Measurements from ENCODE around the gene GNL3.
"Not testable (repeated sequence)": the region's sequence is repeated elsewhere in the genome, so short reads cannot be mapped to it uniquely, and the experiment has no call there.

Gene GNL3, protein sequence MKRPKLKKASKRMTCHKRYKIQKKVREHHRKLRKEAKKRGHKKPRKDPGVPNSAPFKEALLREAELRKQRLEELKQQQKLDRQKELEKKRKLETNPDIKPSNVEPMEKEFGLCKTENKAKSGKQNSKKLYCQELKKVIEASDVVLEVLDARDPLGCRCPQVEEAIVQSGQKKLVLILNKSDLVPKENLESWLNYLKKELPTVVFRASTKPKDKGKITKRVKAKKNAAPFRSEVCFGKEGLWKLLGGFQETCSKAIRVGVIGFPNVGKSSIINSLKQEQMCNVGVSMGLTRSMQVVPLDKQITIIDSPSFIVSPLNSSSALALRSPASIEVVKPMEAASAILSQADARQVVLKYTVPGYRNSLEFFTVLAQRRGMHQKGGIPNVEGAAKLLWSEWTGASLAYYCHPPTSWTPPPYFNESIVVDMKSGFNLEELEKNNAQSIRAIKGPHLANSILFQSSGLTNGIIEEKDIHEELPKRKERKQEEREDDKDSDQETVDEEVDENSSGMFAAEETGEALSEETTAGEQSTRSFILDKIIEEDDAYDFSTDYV

DNA sequence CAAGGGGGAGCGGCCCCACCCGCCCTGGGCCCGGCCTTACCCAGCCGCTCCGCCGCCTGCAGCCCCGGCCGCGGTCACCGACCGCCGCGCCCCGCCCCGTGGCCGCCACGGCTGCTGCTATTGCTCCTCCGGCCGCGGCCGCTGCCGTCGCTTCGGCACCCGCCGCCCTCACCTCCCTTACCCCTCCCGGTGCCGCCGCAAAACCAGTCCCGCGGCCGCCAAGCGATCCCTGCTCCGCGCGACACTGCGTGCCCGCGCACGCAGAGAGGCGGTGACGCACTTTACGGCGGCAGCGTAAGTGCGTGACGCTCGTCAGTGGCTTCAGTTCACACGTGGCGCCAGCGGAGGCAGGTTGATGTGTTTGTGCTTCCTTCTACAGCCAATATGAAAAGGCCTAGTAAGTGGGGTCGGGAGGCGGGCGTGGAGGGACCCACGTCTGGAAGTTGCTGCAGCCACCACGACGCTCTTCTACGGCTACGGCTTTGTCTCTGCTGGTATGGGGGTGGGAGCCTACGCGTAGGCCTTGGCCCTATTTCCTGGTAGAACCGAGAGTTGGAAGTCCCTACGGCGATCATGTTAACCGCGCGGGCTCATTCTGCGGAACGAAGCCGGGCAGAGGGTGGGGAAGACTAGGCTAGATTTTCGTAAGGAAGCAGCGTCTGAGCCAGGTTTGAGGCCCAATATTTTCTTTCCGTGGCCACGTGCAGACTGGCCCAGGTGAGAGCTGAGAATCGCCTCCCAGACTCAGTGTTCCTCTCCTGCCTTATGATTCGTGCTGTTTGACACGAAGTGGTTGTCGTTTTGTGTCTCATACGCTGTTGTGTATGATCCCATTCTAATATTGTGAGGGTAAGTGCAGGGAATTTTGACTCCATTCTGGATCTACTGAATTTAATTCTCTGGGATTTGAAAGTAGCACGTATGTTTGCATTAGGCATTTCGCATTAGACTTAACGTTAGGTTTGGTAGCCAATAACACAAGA lies at the start of gene GNL3, which contains the start of gene PBRM1:
Gene GNL3, plus strand, starts transcription at position 324 of the 983 bp plus-strand sequence. Its CDS starts 61 bp downstream, at position 385.
Gene PBRM1, minus strand, starts transcription at position 205 of the 983 bp plus-strand sequence.
- peak; percentile 89 to 94 for DNase-seq

DNA sequence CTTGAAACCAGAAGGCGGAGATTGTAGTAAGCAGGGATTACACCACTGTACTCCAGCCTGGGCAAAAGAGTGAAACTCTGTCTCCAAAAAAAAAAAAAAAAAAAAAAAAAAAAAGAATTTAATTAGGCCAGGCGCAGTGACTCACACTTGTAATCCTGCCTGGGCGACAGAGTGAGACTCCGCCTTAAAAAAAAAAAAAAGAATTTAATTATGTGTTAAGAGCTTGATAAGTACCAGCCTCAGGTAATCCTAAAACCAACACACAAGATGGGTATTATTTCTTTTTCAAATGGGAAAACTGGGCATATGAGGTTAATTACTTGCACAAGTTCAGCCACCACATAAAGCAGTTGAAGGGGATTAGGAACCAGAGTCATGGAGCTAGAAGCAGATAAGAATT lies 49.2 kb upstream of the GNL3 start:
- DNase-seq, result no peak

DNA sequence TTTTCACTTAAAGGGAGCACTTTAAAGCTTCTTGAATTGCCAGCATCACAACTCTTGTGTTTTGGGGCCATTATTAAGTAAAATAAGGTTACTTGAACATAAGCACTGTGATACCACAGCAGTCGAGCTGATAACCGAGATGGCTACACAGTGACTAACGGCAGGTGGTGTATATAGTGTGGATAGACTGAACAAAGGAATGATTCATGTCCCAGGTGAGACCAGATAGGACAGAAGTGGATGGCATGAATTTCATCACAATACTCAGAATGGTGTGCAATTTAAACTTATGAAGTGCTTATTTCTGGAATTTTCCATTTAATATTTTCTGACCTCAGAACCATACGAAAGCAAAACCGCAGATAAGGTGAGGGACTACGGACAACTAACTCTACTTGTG lies 40.3 kb upstream of the GNL3 start:
- DNase-seq, result no peak

DNA sequence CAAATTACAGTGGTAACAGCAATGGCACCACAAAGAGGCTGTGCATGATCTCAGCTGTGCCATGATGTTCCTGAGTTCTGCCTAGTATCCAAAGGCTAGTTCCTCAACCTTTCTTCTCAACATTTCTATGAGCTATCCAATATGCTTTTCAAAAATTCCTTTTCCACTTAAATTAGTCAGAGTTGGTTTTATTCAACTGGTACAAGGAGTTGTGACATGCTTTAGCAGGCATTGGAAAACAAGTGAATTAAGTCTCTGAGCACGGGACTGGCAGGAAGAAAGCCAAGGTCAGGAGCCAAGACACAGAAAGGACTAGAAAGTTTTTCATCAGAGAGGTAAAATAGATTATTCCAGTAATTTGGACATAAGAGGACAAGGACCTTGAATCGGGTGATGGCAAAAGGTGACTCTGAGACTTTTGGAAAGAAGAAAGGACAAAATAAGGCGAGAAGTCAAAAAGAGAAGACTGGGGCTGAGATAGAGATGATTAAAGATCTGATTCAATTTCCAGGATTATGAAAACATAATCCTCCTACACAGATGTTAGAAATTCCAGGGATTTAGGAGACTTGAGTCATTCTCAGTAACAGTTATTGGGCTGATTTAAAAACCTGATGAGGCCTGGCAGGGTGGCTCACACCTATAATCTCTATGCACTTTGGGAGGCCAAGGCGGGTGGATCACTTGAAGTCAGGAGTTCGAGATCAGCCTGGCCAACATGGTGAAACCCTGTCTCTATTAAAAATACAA lies 36.2 kb upstream of the GNL3 start:
- no peak for DNase-seq

DNA sequence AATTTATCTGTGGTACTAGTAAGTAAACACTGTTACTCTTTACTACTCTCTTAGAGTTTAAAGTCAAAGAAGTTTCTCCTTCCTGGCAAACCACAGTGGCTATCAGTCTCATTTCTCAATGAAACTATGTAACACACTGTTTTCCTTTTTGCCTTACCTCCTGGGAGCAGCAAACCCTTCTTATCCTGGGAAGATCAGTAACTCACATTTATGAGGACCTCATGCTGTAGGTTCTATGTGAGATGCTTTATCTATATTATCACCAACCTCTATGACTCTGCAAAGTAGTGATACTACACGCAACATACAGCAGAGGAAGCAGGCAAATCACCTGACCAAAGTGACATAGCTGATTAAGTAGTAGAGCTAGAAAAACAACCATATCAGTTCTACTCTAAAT lies 35.4 kb upstream of the GNL3 start:
- no peak for DNase-seq

DNA sequence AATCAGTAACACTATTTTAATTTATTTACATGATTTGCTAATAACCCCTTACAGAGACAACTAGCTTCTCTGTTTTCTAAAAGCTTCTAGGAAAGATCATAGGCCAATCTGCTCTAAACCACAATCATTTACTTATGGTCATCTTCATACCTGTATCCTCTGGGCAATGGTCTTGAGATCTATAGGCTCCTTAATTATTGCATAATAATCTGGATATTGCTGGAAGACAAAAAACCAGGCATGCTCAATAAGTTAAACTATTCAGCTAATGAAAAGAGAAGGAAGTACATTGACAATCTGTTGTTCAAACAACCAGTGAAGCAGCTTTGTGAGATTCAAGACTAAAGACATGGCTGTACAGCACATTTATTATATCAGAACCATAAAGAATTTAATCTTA lies 34.2 kb upstream of the GNL3 start:
- no peak for DNase-seq

DNA sequence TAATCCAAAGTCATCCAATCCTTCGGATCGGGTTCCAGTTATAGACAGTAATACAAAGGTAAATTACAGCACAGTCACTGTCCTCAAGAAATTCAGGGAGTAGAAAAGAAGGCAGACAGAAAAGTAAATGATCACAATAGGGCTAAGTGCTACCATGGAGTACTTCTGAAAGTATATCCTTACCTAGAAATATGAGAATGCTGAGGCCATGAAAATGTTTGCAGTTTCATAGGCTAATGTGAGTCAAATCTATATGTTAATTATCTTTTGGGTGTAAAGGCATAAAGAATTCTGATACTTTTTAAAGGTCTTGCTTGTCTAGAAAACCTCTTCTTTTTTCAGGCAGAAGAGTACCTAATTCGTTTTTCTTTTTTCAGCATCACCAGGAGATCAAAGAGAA lies 29.9 kb upstream of the GNL3 start:
- no peak for DNase-seq

DNA sequence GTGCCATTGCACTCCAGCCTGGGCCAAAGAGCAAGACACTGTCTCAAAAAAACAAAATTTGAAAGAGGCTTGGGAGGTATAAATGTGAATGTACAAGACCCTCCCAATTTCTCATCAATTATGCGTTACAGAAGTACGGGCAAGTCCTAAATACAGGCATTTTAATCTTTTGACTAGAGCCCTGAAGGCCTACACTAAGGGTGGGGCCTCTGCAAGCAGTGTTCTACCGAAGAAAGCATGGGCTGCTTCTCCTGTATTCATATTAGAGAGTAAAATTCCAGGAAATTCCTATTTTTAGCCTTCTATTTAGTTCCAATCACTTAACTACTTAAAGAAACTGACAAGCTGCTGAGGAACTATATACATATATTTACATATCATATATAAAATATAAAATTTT lies 25.8 kb upstream of the GNL3 start:
- no peak for DNase-seq

DNA sequence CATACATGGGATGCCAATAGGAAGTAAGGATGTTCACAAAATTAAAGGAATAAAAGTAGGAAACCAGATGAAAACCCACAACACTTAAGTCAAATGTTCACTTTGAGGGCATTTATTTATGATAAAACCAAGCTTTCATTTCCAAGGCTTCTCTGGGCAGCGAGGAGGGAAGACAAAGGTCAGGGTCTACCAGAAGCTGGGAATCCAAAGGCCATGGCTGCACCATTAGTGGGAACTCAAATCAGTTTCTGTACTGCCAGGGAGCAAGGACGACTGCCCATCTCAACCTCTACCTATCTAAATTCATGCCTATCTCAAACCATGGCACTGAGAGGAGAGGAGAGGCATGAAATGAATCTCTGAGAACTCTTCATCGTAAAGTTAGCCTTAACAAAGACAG lies 22.7 kb upstream of the GNL3 start:
- DNase-seq, result no peak

DNA sequence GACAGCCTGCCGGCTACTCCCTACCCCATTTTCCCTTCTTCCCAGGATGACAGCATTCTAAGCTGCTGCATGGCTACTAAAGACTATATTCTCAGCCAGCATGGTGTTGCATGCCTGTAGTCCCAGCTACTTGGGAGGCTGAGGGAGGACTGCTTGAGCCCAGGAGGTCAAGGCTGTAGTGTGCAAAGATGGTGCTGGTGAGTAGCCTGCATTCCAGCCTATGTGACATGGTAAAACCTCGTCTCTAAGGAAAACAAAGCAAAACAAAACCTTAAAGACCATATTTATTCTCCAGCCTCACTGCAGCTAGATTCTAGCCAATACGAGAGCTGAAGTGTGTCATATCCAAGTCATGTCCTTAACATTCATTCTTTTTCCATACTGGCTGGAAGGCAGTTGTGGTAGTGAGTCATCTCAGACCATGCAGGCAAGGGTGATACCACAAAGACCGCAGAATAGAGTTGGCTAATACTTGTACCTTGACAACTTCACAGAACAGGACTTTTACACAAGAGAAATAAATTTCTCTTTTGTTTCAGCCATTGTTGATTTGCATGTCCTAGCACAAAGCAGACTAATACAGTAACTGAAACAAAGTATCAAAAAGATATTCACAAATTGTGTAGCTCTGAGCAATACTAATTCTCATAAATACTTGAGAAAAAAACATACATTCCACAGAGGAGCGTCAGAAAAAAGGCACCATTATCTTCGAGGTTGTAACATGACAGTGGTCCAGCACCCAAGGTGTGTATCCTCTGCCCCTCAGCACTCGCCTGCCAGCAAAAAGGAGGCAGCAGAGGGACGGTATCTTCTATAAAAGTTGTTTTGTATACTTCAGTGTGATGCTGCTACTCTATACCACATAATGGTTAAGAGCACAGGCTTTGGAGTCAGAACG lies 15.0 kb upstream of the GNL3 start:
- no peak for DNase-seq

DNA sequence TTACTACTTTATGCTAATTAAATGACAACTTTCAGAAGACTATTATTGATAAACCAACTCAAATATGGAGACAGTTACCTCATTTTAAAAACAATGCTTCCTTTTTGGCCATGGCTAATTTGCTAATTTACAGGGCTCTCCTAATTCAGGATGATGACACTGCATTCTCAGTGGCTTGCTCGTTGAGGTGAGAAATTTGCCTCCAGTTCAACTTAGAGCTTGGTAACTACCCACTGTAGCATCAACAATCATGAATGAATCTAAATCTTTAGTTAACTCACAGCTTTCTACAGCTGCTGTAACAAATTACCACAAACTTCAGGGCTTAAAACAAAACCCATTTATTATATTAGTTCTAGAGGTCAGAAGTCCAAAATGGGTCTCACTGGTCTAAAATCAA lies 14.2 kb upstream of the GNL3 start:
- no peak for DNase-seq

DNA sequence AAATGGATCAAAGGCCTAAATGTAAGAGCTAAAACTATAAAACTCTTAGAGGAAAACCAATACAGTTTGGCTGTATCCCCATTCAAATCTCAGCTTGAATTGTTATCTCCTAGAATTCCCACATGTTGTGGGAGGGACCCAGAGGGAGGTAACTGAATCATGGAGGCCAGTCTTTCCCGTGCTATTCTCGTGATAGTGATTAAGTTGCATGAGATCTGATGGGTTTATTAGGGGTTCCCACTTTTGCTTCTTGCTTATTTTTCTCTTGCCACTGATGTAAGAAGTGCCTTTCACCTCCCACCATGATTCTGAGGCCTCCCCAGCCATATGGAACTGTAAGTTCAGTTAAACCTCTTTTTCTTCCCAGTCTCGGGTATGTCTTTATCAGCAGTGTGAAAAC lies 9.6 kb upstream of the GNL3 start:
- not testable (repeated sequence) for DNase-seq

DNA sequence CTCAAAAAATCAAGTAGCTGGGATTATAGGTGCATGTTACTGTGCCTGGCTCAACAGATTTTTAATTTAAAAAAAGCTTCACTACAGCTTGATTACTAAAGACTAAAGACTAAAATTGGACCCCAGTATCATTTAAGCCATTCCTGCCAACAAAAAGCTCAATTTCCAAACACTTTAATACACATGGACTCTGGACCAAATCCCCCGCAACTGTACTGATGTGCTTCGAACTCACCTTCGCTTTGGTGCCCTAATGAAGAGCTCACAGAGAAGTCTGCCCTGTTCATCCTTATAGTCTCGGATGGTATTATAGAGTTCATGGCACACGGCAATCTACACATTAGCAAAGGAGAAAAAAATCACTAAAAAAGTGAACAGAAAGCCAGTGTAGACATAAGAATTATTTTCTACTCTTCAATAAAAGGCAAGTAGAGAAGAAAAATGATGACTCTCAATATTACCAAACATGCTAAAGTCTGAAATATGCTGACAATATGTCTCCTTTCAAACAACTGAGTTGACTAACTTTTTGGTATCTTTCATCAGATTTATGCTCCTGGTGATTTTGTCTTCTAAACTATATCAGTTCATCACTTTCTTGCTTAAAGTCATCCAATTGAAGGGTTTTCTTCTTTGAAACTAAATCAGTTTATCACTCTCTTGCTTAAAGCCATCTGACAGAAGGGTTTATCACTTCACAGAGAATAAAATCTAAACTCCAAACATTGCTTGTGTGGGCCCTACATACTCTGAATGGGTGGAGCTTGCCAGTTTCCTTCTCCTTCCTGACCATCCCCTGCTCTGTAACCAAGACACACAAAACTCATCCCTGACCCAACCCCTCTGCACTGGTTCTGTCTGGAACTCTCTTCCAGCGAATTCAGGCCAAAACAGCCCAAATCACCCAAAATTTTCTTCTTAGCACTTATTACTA lies 7.3 kb upstream of the GNL3 start:
- DNase-seq, result no peak

DNA sequence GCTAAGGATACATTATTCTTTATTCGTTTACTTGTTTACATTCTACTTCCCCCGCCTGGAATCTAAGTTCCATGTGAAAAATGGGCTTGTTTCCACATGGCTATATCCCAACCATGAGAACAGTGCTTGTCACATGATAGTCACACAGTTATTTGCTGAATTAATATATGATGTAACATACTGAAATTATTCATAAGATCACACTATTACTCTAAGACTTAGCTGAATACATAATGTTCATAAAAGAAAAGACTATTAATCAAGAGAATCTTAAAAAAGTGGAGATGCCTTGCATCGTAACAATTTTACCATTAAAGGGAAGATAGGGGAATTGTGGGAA lies 6.7 kb upstream of the GNL3 start:
- DNase-seq, result no peak

DNA sequence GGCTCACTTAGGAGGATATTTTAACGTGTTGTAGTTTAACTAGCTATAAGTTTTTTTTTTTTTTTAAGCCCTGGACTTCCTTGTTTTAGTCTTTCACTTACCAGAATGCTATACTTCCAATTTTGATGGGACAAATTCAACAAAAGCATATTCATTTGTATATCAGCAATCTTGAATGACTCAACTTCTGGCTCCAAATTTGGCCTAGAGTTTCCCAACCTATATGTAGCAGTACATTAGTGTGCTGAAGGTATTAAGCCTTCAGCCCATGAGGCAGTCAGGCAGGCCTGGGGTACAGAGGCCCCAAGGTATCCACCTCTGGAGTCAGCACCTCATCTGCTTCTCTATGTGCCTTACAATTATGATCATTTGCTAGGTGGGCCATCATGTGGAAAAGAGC lies 6.0 kb upstream of the GNL3 start:
- DNase-seq, result no peak

DNA sequence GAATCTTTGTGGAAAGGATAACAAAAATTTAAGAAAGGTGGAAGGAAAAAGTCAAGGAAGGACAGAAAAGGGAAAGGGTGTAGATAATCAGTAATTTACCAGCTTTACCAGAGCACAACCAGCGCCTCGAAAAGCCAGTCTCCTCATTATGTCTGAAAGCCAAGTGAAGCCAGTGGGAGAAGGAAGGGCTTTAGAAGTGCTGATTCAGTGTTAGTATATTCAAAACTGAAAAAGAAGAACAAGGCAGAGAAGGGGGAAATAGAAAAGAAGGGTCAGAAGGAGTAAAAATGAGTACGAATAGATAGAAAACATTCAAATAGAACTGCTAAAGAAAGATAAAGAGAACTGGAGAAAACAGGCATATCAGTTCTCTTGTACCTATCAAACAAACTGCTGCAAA lies 4.2 kb upstream of the GNL3 start:
- DNase-seq, result no peak

DNA sequence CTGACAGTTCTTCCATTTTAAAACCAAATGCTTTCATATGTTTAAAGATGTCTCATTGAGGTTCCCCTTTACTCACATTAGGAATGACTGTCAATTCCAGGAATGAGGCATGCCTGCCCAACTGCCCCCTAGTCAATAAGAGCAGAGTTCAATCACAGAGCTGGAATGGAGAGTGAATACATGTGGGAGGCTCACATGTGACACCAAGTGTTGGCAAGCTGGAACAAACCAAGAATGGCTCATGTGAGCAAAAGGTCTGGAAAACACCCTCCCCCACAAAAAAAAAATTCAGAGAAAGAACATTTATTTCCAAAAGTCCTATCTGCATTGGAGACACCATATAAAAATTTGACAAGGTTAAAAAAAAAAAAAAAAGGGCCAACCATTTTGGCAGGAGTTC lies 3.8 kb upstream of the GNL3 start:
- DNase-seq, result peak in 1 of 2 experiments; percentile 6

DNA sequence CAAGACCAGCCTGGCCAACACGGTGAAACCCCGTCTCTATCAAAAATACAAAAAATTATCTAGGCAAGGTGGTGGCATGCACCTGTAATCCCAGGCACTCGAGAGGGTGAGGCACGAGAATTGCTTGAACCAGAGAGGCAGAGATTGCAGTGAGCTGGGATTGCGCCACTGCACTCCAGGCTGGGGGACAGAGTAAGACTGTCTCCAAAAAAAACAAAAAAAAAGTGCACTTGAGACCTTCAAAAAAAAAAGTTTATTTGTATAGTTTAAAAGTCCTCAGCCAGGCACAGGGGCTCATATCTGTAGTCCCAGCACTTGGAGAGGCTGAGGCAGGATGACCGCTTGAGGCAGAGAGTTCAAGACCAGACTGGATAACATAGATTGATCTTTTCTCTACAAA lies 2.2 kb upstream of the GNL3 start:
- DNase-seq, result no peak

DNA sequence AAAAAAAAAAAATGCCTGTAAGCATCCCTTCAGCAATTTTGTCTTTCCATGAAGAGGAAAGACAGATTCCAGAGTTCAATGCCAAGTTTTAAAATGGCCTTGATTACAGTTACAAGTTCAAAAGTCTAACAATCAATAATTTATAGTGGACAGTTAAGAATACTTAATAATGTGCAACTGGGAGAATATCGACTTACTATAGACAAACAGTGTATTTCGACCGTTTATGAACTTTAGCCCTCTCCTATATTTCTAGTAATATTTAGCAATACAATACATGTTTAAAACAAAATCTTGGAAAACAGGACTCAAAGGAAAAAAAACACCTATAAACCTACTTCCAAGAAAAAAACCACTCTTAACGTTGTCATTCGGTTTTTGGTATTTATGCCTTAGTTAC lies 1.6 kb upstream of the GNL3 start:
- DNase-seq, result no peak

DNA sequence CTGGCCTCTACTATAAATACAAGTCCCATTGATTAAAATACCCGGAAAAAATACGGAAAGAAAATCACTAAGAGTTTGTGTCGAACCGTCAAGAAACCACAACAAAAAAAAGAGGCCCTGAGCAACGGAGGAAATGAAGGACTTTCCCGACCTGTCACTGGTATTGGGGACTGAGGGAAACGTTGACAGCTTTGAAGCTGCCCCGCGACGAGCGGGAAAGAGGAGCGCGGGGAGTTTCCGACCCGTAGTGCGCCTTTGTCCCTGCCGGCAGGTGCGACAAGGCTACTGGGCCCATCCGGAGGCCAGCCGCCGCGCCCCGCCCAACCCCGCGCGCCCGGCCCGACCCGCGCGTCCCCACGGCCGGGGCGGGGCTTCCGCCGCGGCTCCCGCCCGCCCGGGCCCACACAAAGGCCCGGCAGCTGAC lies 535 bp upstream of the GNL3 start:
- DNase-seq, result peak; percentile 85 to 89

DNA sequence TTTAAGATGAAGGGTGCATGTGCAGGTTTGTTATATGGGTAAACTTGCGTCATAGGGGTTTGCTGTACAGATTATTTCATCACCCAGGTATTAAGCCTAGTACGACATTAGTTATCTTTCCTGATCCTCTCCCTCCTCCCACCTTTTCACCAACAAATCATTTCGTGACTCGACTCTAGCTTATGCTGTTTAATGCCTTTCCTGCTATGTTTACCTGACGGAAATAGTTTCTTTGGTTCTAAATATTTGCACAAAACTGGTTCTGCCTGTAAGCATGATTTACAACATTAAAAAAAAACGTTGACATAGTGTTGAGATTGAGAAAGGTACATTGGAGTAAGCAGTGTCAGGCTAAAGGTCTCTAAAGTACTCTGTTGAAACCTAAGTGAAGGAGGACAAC lies 2.4 kb downstream of the GNL3 start:
- no peak for DNase-seq

All from SHP77 (cell line).